GM23338 (cell line): ENCODE results near the gene FDX1. TPM values are rescaled to one million over a fixed set of nuclear protein-coding genes. Genes with fewer than 3 reads are reported as not detected.

Experiments used
- ATAC-seq: fragments of 200-7000 bp; cut with Tn5 transposase; 3 replicates; pipeline ENCODE4 v1.9.1; 2020
- DNase-seq: peaks from one replicate; pipeline ENCODE4 v3.0.0-alpha.2; 2015; ENCODE audit warnings: low spot score
- H2AFZ ChIP-seq: fragments of 200-600 bp; sonication (generic); 2 replicates; pipeline ENCODE4 v1.8.0; 2016; ENCODE audit warnings: antibody characterized with exemption, mild to moderate bottlenecking, moderate library complexity
- H3F3A ChIP-seq: fragments of 200-600 bp; sonication (generic); replicated peaks from 2 replicates; pipeline ENCODE4 v1.8.0; 2017; ENCODE audit warnings: antibody characterized with exemption, mixed run types, low read depth
- H3K27ac ChIP-seq: fragments of 200-600 bp; sonication (generic); 2 replicates; pipeline ENCODE4 v1.6.1; 2016; ENCODE audit warnings: low read depth
- H3K27me3 ChIP-seq: fragments of 200-600 bp; sonication (generic); 2 replicates; pipeline ENCODE4 v1.8.0; 2016; ENCODE audit warnings: mild to moderate bottlenecking, mixed run types, moderate library complexity; ENCODE audit not compliant: insufficient read depth
- H3K36me3 ChIP-seq: fragments of 200-600 bp; sonication (generic); 2 replicates; pipeline ENCODE4 v1.8.0; 2016; ENCODE audit warnings: mild to moderate bottlenecking; ENCODE audit not compliant: insufficient read depth
- H3K4me1 ChIP-seq: fragments of 200-600 bp; sonication (generic); 2 replicates; pipeline ENCODE4 v1.8.0; 2016; ENCODE audit warnings: mild to moderate bottlenecking, moderate library complexity; ENCODE audit not compliant: insufficient read depth
- H3K4me2 ChIP-seq: fragments of 200-600 bp; sonication (generic); 2 replicates; pipeline ENCODE4 v1.7.1; 2017; ENCODE audit warnings: mixed run types
- H3K4me3 ChIP-seq: fragments of 200-600 bp; sonication (generic); 2 replicates; pipeline ENCODE4 v1.6.1; 2016; ENCODE audit warnings: mixed run types
- H3K79me2 ChIP-seq: fragments of 200-600 bp; sonication (generic); replicated peaks from 2 replicates; pipeline ENCODE4 v1.8.0; 2017; ENCODE audit warnings: mild to moderate bottlenecking; ENCODE audit not compliant: insufficient read depth
- H3K9me2 ChIP-seq: fragments of 200-600 bp; sonication (generic); 2 replicates; pipeline ENCODE4 v1.8.0; 2017; ENCODE audit not compliant: insufficient read depth
- H4K20me1 ChIP-seq: fragments of 200-600 bp; sonication (generic); replicated peaks from 2 replicates; pipeline ENCODE4 v1.8.0; 2017; ENCODE audit warnings: mild to moderate bottlenecking; ENCODE audit not compliant: insufficient read depth
- H3K27ac Mint-ChIP-seq: 2 replicates; pipeline ENCODE4 v1.8.0; 2020; ENCODE audit warnings: inconsistent platforms, mild to moderate bottlenecking, moderate library complexity, mixed read lengths
- H3K27me3 Mint-ChIP-seq: 3 replicates; pipeline ENCODE4 v1.8.0; 2022; ENCODE audit warnings: low read depth, mild to moderate bottlenecking, moderate library complexity, mixed read lengths, inconsistent platforms; ENCODE audit not compliant: insufficient read depth, poor library complexity
- H3K36me3 Mint-ChIP-seq: 3 replicates; pipeline ENCODE4 v1.8.0; 2021; ENCODE audit warnings: low read depth, mild to moderate bottlenecking, inconsistent platforms, moderate library complexity, mixed read lengths
- H3K4me1 Mint-ChIP-seq: 3 replicates; pipeline ENCODE4 v1.8.0; 2020; ENCODE audit warnings: mild to moderate bottlenecking, inconsistent platforms, mixed read lengths
- H3K4me3 Mint-ChIP-seq: 3 replicates; pipeline ENCODE4 v1.8.0; 2021; ENCODE audit warnings: moderate library complexity, mild to moderate bottlenecking, inconsistent platforms, mixed read lengths
- H3K9me3 Mint-ChIP-seq: 3 replicates; pipeline ENCODE4 v1.8.0; 2020; ENCODE audit warnings: moderate library complexity, mild to moderate bottlenecking, inconsistent platforms, mixed read lengths
- EZH2 ChIP-seq: fragments of 200-600 bp; sonication (generic); IDR thresholded peaks from one replicate; pipeline ENCODE4 v1.8.0; 2017; ENCODE audit warnings: antibody characterized with exemption, mild to moderate bottlenecking, low read depth; ENCODE audit not compliant: unreplicated experiment
- EZH2phosphoT487 ChIP-seq: fragments of 200-600 bp; sonication (generic); IDR thresholded peaks from one replicate; pipeline ENCODE4 v1.8.1; 2018; ENCODE audit warnings: antibody characterized with exemption; ENCODE audit not compliant: unreplicated experiment
- POLR2AphosphoS5 ChIP-seq: IDR thresholded peaks from 2 replicates; pipeline ENCODE4 v1.6.1; 2016; ENCODE audit warnings: antibody characterized with exemption, low read depth
- STAT1 ChIP-seq: IDR thresholded peaks from one replicate; pipeline ENCODE4 v1.6.1; 2016; ENCODE audit warnings: antibody characterized with exemption; ENCODE audit not compliant: unreplicated experiment
- ZNF331 ChIP-seq: fragments of 250-450 bp; sonication (Bioruptor Pico); IDR thresholded peaks from 2 replicates; pipeline ENCODE4 v1.5.0; 2020; ENCODE audit warnings: low read depth, mild to moderate bottlenecking, moderate library complexity
- polyA plus RNA-seq: library from polyadenylated mRNA; unstranded; fragments of >200 nt; fragmentation: Nextera tagmentation; extraction: Ambion mirVana; gene quantifications from 2 replicates; pipeline ENCODE4 v1.2.1, GENCODE V29; 2016
- total RNA-seq: library from RNA; depleted of rRNA; stranded (reverse); fragments of >200 nt; shearing (Covaris generic); gene quantifications from 2 replicates; pipeline ENCODE4 v1.2.3, GENCODE V29; 2014
- TF ChIP-seq, protein P1 (sequence below), 2 experiments: fragments of 200-600 bp in 1 of 2; sonication (generic) in 1 of 2; conservative IDR thresholded peaks; 2 replicates each; pipeline versions ENCODE4 v1.5.1 to v1.6.1; 2016 to 2017; ENCODE audit warnings: antibody characterized with exemption in 2 of 2, low read depth in 2 of 2, mild to moderate bottlenecking in 2 of 2, moderate library complexity in 1 of 2
- TF ChIP-seq, protein P2 (sequence below): IDR thresholded peaks from one replicate; pipeline ENCODE4 v1.6.1; 2018; ENCODE audit warnings: antibody characterized with exemption; ENCODE audit not compliant: unreplicated experiment

FDX1 gene
- total and polyA plus RNA-seq, 2 experiments from 2014 or later: 11.1 to 15.9 TPM

DNA sequence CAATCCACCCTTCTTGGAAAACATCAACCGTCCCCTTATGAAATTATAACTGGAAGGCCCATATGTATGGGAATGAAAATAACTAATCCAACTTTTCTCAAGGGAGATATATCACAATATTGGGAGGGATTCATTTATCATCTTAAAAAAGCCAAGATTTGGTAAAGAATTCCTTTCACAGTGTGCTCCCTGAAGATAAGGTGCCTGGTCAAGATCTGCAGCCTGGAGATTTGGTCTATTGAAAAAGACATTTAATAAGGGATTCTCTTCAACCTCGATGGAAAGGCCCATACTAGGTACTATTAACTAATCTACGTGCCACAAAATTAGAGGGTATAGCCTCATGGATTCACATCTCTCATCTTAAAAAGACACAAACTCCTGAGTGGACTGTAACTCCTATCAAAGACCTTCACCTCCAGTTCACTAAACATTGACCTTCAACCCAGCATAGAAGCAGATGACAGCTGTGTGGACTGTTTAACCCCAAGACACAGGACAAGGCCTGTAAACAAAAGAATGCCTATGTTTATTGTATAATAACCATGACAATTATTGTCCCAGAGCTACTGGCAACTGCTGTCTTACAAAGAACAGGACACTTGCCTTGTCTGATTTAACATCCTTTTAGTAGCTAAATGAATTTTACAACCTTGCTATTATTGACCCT, 4.8 kb upstream of the FDX1 start (continued):
- TF ChIP-seq, protein P1, sequence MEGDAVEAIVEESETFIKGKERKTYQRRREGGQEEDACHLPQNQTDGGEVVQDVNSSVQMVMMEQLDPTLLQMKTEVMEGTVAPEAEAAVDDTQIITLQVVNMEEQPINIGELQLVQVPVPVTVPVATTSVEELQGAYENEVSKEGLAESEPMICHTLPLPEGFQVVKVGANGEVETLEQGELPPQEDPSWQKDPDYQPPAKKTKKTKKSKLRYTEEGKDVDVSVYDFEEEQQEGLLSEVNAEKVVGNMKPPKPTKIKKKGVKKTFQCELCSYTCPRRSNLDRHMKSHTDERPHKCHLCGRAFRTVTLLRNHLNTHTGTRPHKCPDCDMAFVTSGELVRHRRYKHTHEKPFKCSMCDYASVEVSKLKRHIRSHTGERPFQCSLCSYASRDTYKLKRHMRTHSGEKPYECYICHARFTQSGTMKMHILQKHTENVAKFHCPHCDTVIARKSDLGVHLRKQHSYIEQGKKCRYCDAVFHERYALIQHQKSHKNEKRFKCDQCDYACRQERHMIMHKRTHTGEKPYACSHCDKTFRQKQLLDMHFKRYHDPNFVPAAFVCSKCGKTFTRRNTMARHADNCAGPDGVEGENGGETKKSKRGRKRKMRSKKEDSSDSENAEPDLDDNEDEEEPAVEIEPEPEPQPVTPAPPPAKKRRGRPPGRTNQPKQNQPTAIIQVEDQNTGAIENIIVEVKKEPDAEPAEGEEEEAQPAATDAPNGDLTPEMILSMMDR (conservative IDR thresholded peaks at IDR 0.05; ENCODE audit: low read depth in 2 of 2): no peak
- TF ChIP-seq, protein P2, sequence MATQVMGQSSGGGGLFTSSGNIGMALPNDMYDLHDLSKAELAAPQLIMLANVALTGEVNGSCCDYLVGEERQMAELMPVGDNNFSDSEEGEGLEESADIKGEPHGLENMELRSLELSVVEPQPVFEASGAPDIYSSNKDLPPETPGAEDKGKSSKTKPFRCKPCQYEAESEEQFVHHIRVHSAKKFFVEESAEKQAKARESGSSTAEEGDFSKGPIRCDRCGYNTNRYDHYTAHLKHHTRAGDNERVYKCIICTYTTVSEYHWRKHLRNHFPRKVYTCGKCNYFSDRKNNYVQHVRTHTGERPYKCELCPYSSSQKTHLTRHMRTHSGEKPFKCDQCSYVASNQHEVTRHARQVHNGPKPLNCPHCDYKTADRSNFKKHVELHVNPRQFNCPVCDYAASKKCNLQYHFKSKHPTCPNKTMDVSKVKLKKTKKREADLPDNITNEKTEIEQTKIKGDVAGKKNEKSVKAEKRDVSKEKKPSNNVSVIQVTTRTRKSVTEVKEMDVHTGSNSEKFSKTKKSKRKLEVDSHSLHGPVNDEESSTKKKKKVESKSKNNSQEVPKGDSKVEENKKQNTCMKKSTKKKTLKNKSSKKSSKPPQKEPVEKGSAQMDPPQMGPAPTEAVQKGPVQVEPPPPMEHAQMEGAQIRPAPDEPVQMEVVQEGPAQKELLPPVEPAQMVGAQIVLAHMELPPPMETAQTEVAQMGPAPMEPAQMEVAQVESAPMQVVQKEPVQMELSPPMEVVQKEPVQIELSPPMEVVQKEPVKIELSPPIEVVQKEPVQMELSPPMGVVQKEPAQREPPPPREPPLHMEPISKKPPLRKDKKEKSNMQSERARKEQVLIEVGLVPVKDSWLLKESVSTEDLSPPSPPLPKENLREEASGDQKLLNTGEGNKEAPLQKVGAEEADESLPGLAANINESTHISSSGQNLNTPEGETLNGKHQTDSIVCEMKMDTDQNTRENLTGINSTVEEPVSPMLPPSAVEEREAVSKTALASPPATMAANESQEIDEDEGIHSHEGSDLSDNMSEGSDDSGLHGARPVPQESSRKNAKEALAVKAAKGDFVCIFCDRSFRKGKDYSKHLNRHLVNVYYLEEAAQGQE: no peak

DNA sequence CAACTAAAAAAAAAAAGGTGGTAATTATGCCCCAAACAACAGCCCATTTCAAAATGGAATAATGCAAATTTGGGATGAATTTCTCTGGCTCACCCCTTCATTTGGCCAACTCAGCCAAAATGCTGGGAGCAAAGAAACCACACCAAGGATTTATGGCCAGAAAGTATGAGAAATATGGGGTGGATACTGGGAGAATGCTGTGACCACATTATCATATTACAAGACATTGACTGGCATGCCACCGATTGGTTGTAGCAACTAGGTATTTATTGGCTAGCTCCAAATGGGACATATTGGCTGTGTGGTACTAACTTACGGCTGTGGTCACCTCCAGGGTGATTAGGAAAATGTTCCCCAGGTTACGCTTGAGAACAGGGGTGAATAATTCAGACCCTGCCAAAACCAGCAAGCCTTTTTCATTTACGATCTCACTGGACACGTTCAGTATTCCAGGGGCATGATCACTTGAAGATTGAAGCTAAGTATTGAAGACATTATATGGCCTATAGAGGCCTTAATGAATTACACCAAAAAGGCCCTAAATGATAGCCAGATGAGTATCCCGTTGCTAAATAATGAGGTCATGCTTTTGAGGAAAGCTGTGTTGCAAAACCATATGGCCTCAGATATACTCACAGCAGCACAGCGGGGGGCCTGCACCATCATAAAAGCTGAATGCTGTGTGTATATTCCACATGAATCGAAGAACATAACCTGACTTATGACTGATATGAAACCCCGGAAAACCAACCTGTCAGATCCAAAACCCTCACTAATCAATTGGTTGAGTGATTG, 3.8 kb upstream of the FDX1 start:
- Histone ChIP-seq H2AFZ (no peak overlapping the region), H3K4me2 (no peak overlapping the region), H3K4me1 (peaks cover 8% of the 10 kb centered on the region), H3K36me3 (no peaks in the 10 kb centered on the region), H3F3A (no peaks in the 10 kb centered on the region; the same call in 1 of the 2 replicates), H3K79me2 (no peaks in the 10 kb centered on the region), H3K9me2 (peaks cover 3% of the 10 kb centered on the region; the same call in 1 of the 2 replicates), H3K27me3 (no peaks in the 10 kb centered on the region), H3K27ac (no peak overlapping the region), H3K4me3 (no peak overlapping the region), H4K20me1 (no peaks in the 10 kb centered on the region)
- Mint-ChIP-seq H3K27me3 (no peaks in the 10 kb centered on the region), H3K4me1 (peaks cover 8% of the 10 kb centered on the region; the same call in 2 of the 3 replicates), H3K9me3 (peaks cover 15% of the 10 kb centered on the region), H3K27ac (no peak overlapping the region), H3K36me3 (peaks cover 7% of the 10 kb centered on the region; the same call in 2 of the 3 replicates), H3K4me3 (no peak overlapping the region)
- DNase-seq: no peak
- no peak for TF ChIP-seq EZH2phosphoT487
- TF ChIP-seq EZH2: no peak
- TF ChIP-seq POLR2AphosphoS5: no peak
- TF ChIP-seq STAT1: no peak
- TF ChIP-seq ZNF331 (CRISPR knock-in tag): no peak
- no peak for ATAC-seq
